ENCODE data around the gene LMBRD2.
"Not testable (repeated sequence)": the region's sequence is repeated elsewhere in the genome, so short reads cannot be mapped to it uniquely, and the experiment has no call there.

The LMBRD2 gene

DNA sequence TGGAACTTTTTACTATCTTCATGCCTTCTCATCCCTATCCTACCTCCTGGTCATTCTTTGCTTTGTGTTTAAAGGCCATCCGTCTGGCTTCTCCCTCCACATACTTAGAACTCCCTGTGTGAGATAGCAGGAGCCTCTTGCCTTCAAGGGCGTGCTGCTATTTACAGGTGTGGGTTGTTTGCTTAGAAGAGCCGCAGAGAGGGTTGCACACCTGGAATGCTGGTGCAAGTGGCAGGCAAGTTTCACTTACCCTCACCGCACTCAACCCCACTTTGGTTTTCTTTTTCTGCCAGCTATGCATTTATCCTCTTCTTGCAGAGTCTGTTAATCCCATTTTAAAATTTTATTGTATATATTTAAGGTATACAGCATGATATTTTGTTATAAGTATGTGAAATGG, 12.8 kb upstream of the LMBRD2 start:
- in situ Hi-C loops (cut with MboI; ENCODE audit: low pct_unique_long_range_greater_than_20kb, low sequenced_read_pairs) = no loop called here
- no peak for DNase-seq

DNA sequence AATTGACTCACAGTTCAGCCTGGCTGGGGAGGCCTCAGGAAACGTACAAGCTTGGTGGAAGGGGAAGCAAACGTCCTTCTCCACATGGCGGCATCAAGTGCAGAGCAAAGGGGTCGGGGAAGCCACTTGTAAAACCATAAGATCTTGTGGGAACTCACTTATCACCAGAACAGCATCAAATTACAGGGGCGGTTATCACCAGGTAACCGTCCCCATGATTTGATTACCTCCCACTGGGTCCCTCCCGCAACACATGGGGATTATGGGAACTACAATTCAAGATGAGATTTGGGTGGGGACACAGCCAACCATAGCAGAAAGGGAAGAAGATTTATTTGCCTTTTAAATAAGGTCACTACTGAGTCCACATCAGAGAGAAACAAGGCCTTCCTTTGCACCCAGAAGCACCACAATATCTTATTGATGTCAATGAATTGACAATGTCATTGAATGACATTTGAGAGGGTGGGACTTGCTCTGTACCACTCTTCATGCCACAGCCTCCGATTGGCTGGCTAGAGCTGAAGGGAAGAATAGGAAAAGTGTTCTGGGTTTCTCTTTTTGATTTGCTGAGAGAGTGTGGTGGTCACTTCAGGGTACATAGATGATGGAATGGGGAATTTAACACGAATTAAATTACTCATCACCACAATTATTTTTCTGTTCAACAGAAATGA, 11.3 kb upstream of the LMBRD2 start:
- in situ Hi-C loops (cut with MboI; ENCODE audit: low pct_unique_long_range_greater_than_20kb, low sequenced_read_pairs) = no loop called here
- DNase-seq = no peak

DNA sequence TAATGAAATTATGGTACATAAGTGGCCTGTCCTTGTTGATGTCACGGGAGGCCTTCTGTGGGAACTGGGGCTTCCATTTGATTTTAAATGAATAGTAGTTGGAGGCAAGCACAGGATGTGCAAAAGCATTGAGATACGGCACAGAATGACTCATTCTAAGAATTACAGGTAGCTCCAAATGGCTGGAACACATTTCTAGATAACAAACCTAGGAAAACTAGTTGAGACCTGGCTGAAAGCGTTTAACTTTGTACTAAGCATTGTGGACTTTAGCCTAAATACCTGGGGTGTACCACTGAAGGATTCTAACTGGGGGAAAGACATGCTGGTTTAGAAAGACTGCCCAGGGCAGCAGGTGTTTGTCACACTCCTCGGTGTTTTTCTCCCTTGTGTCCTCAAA, 9.7 kb upstream of the LMBRD2 start:
- no peak for DNase-seq
- in situ Hi-C loops (cut with MboI; ENCODE audit: low pct_unique_long_range_greater_than_20kb, low sequenced_read_pairs) = no loop called here

DNA sequence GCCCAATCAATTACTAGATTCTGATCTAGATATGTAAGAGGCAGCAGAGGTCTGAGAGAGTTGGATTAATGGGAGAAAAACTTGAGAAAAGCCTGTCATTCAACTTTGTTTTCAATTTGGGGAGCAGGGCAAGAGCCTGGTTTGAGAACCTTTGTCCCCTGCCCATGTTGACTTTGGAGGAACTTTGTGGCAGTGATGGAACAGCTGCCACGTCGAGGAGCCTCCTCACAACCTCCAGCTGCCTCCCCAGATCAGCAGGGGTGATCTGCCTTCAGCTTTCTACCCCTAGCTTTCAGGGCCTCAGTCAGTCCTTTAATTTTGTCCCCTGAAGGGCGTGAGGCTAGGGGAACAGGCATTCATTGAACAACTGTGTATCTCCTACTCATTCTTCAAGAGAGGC, 8.9 kb upstream of the LMBRD2 start:
- no peak for DNase-seq
- in situ Hi-C loops (cut with MboI; ENCODE audit: low pct_unique_long_range_greater_than_20kb, low sequenced_read_pairs) = no loop called here

DNA sequence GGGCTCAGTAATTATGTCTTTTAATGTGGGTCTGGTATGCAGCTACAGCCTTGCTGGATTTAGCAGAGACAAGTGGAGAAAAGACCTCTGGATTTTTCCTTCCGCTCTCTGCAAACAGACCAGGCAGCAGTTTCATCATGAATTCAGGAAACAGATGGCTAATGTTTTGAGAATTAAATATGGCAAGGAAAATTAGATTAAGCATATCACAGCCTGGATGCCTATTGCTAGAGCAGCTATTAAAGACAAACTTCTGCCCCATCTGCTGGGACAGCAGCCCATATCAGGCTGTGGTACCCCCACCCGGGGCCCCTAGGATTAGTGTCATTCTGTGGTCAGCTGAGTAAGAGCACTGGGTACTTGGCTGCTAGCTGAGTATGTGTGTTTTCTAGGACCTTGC, 6.5 kb upstream of the LMBRD2 start:
- in situ Hi-C loops (cut with MboI; ENCODE audit: low pct_unique_long_range_greater_than_20kb, low sequenced_read_pairs) = no loop called here

DNA sequence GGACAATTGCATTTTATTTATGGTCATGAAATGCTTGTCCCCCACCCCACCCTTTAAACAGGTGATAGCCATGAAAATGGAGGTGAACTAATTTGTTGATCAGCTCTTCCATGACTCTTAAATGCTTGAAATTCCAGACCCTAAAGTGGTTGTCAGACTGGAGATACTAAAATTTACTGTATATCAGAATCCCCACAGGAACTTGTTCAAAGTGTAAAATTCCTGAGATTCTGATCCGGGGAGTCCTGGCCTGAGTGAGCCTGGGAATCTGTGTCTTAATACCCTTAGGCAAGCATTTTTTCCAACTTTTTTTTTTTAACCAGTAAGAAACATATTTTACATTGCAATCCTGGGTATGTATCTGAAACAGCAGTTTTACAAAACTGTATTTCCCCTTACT, 4.9 kb upstream of the LMBRD2 start:
- DNase-seq = no peak
- in situ Hi-C loops (cut with MboI; ENCODE audit: low pct_unique_long_range_greater_than_20kb, low sequenced_read_pairs) = no loop called here

More for the DNA sequence above, 6.5 kb upstream of the LMBRD2 start:
- DNase-seq = no peak

DNA sequence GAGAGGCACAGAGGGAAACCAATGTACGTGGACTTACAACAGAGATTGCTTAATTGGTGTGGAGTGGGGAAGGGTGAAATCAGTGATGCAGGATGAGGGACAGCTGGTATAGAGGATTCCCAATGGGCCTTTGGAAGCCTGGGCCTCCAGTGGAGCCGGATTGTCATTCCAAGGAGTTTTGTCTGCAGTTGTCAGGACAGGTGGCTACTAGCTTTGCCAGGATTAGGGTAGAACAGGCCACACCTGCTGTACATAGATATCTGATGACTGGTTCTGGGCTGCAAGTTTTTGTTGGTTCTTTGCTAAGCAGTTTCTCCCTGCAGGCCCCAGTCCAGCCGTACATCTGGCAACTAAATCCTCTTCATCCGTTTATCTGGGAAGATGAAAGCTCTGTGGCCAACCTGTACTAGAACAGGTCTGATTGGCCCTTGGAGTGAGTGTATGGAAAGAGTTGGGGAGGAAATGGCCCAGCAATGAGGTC, 4.5 kb upstream of the LMBRD2 start:
- no peak for DNase-seq
- in situ Hi-C loops (cut with MboI; ENCODE audit: low pct_unique_long_range_greater_than_20kb, low sequenced_read_pairs) = no loop called here

DNA sequence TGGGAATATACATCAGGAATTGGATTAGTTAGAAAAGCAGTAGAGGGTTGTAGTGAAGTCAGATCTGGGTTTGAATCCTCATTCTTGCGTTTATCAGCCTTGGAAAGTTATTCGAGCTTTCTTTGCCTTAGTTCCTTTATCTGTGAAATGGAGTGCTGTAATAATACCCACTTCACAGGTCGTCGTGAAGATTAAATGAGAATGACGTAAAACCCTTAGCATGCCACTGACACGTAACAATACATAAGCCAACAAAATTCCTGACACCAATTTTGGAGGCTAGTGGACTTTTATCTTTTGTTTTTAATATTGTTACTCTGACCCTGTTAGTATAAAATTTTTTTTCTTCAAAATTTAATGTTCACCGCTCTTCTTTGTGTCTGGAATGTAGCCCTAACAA, 3.6 kb upstream of the LMBRD2 start:
- DNase-seq = no peak
- in situ Hi-C loops (cut with MboI; ENCODE audit: low pct_unique_long_range_greater_than_20kb, low sequenced_read_pairs) = no loop called here

DNA sequence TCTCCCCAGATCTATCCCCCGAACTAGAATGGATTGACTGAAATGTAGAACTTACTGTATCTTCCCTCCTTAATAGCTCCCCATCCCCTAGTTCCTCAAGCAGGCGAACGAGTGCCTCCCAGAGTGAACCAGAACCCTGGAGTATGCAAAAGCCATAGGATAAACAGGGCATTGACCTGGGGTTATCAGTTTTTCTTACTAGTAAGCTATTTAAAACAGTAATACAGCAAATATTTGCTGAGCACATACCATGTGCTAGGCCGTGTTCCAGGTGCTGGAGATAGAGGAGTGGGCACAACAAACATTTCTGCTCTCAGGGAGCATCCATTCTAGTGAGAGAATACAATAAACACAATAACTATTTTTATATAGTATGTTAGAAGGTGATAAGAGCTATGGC, 2.0 kb upstream of the LMBRD2 start:
- in situ Hi-C loops (cut with MboI; ENCODE audit: low pct_unique_long_range_greater_than_20kb, low sequenced_read_pairs) = no loop called here
- DNase-seq = no peak

DNA sequence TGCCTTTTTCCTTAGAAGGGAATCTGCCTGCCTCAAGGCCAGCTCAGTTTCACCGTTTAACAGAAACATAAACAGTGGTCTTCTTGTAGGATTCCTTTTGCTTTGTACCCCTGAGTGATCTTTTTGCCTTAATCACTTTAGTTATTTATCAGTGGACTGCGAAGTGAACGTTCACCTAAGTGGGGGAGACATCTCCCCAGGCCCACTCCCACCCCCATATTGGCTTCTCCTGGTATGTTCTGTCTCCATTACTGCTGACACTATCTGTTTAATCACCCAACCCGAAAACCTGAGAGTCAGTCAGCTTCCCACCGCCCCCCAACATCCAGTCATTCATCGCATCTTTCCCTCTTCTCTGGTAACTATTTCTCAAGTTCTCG, 1.6 kb upstream of the LMBRD2 start:
- in situ Hi-C loops (cut with MboI; ENCODE audit: low pct_unique_long_range_greater_than_20kb, low sequenced_read_pairs) = no loop called here
- DNase-seq = no peak

DNA sequence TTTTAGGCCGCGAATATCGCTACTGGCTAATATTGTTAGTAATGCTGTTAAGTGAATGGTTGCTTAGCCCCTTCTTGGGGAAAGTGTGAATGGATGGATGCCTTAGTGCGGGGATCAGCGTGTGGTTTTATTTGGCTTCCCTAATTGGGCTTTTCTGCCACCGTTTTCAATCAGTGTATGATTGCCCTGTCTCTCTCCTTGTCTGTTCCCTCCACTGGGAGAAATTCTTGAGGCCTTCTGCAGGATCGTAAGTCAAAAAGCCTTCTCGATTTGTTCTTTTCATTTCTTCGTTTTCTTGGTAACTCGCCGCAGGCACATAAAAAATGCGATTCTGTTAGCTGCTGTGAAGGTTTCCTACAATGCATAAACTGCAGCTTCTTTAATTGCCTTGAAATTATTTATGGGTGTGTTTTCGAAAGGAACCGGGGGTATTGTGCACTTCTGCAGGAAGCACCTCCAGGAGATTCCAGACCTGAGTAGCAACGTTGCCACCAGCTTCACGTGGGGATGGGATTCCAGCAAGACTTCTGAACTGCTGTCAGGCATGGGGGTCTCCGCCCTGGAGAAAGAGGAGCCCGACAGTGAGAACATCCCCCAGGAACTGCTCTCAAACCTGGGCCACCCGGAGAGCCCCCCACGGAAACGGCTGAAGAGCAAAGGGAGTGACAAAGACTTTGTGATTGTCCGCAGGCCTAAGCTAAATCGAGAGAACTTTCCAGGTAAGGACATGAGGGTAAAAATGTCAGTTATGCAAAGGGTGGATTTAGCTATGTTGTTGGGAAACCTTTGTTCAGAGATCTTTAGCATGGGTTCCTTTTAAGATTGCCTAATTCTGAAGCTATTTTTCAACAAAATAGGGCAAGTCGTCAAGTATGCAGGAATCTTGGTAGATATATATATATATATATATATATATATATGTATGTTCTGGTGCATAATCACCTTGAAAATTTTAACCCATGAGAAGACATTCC, 924 bp upstream of the LMBRD2 start:
- DNase-seq = no peak
- in situ Hi-C loops (cut with MboI; ENCODE audit: low pct_unique_long_range_greater_than_20kb, low sequenced_read_pairs) = no loop called here

DNA sequence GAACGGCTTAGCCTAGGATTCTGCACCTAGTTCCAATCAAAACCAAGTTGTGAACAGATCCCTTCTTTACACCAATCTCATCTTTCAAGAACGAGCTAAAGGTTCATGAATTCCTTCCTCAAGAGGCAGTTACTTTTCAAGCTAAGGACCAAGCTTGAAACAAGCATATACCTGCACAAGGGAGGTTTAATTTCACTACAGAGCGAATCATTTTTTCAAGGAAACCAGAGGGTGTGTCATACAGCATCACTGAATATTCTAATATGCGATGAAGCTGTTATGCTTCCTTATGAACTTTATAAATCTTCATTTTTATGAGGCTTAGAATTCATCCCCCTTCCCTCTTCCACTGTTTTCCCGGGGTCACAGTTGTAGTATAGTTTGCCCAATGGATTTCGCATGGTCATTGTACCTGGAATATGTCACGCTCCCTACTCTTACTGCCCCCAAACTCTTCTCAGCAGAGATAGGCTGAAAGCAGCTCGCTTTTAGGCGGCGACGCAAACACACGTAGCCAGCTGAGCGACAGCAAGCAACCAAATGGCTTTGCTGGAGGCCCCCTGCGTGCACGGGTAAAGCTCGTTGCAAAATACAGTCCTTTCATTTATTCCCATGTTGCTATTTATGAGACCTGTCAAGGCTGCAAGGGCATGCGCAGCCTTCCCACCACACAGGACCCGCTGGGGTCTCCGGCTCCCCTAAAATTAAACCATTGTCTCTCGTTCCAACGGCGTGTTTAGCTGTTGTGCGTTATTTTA, 832 bp downstream of the LMBRD2 start:
- peak; percentile 56 for DNase-seq
- in situ Hi-C loops (cut with MboI; ENCODE audit: low pct_unique_long_range_greater_than_20kb, low sequenced_read_pairs) = no loop called here

DNA sequence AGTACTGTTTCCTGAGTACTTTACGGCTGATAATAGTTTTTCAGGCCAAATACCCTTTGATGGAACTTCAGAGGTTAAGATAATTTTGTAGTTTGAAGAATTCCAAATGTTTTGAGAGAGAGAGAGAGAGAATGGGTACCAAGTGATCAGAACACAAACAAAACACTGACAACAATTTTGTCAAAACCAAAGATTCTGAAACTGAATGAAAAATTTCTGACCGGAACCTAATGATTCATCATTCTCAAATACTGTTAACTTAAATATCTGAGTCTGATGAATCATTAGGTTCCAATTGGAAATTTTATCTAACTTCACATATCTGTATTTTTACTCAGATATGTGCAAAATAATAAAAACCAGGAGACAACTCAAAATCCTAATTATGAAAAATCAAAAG, 4.0 kb downstream of the LMBRD2 start:
- DNase-seq = no peak

DNA sequence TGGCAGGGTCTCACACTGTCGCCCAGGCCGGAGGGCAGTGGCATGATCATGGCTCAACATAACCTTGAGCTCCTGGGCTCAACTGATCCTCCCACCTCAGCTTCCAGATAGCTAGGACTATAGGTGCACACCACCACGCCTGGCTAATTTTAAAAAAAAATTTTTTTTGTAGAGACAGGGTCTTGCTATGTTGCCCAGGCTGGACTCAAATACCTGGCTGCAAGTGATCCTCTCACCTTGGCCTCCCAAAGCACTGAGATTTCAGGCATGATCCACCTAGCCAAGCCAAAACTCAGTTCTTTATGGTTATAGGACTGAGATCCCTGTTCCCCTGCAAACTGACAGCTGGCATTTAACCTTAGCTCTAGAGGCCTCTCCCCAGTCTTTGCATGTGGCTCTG, 5.3 kb downstream of the LMBRD2 start:
- in situ Hi-C loops (cut with MboI; ENCODE audit: low pct_unique_long_range_greater_than_20kb, low sequenced_read_pairs) = no loop called here
- no peak for DNase-seq

More for the DNA sequence above, 4.0 kb downstream of the LMBRD2 start:
- in situ Hi-C loops (cut with MboI; ENCODE audit: low pct_unique_long_range_greater_than_20kb, low sequenced_read_pairs) = no loop called here

DNA sequence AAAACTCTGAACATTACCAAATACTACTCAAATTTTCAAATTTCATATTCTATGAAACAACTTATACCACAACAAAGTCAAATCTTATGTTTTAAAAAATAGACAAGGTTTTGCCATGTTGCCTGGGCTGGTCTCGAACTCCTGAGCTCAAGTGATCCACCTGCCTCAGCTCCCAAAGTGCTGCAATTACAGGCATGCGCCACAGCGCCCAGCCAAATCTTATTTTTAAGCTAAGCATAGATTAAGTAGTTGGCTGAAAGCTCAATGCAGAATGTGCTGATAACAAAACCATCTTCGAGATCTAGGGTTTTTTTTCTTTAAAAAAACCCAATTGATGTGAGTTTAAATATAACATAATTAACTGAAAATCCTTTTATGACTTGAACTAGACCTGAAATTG, 6.4 kb downstream of the LMBRD2 start:
- in situ Hi-C loops (cut with MboI; ENCODE audit: low pct_unique_long_range_greater_than_20kb, low sequenced_read_pairs) = no loop called here

DNA sequence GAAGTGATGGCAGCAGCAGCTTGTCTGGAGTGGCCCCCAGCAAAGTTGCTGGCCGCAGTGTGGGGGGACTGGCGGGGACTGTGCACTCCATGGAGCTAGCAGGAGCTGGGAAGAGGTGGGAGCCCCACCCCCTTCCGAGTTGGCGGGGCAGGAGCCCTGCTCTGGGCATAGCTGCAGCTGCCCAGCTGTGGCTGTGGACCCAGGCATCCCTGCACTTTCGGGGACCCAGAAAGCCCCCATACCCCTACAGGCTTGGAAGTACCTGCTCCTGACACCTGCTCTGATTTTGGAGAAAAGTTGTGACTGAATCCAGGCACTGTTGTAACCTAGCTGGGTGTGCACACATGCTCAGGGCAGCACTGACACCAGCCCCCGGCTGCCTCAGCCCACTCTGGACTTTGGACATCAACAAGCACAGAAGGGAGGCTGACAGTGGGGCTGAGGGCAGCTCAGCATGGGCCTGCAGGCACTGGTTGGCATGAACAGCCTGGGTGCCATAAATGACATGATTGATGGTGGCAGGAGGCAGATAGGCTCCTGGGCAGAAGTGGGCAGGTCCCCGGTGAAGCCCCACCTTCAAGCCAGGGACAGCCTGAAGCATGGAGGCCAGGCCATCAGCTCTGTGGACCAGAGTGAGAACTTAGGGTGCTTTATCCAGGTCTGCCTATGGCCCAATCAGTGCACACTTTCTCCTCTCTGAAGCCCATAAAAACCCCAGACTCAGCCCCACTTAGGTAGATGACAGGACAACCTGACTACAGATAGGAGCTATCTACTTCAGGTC, 12.6 kb downstream of the LMBRD2 start:
- DNase-seq = no peak
- in situ Hi-C loops (cut with MboI; ENCODE audit: low pct_unique_long_range_greater_than_20kb, low sequenced_read_pairs) = no loop called here

More for the DNA sequence above, 6.4 kb downstream of the LMBRD2 start:
- no peak for DNase-seq

DNA sequence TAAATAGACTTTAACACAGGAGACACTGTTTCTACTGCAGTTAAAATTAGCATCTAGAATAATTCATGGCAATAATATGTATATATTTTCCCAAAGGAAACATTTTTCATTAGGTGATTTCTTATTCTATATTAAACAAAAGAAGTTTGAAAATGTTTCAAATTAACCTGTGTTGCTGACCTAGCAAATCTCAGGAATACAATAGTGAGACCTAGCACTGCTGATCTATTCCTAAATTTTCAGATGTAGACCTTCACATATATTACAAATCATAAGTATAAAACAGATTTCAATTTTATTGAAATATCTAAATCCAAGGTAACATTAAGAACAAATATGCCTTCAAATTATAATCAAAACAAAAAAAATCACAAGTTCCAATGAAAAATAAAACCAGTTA, 15.1 kb downstream of the LMBRD2 start:
- no peak for DNase-seq
- in situ Hi-C loops (cut with MboI; ENCODE audit: low pct_unique_long_range_greater_than_20kb, low sequenced_read_pairs) = no loop called here

DNA sequence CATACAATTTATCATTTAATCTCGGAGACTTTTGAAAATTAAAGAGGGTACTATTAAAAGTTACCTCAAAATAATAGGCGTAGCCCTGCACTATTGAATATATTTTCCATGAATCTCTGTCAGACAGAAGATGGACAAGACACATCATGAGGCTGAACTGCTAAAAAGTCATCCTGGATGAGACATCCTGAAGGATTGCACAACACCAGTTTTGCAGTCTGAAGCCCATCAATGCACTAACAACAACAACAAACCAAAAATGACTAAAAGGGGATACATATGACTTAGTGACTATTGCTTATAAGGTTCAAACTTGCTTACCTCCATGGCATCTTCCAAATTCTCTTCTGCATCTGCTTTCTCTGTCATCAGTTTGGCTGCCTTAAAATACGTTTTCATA, 15.7 kb downstream of the LMBRD2 start:
- in situ Hi-C loops (cut with MboI; ENCODE audit: low pct_unique_long_range_greater_than_20kb, low sequenced_read_pairs) = no loop called here
- DNase-seq = no peak

DNA sequence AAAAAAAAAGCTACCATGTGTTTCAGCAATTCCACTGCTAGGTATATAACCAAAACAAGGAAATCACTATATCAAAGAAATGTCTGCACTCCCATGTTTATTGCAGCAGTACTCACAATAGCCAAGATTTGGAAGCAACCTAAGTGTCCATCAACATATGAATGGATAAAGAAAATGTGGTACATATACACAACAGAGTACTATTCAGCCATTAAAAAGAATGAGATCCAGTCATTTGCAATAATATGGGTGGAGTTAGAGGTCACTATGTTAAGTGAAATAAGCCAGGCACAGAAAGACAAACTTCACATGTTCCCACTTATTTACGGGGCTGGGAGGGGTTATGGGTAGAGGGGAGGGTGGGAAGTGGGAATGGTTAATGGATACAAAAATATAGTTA, 18.7 kb downstream of the LMBRD2 start:
- DNase-seq; in situ Hi-C loops (cut with MboI; ENCODE audit: low pct_unique_long_range_greater_than_20kb, low sequenced_read_pairs): not testable (repeated sequence)

Data from KBM-7 (cell line).